Stimulated activated naive CD8-positive, alpha-beta T cell treated with anti-CD3 and anti-CD28 coated beads, Interleukin-15, amount 100 ng/mL, for 72 hours (primary cell): ENCODE measurements around the gene RIPK3.
"Not testable (repeated sequence)": the region's sequence is repeated elsewhere in the genome, so short reads cannot be mapped to it uniquely, and the experiment has no call there.

Experiments used
- ATAC-seq: fragments of 150-1000 bp; cut with Tn5 transposase; 2 replicates; pipeline ENCODE4 v1.10.0; 2021; ENCODE audit warnings: mild to moderate bottlenecking, moderate library complexity
- DNase-seq, 2 donors: peaks; one replicate each; pipeline ENCODE4 v3.0.0; 2021 to 2022
- H3K27ac Mint-ChIP-seq, 2 donors: one replicate each; pipeline ENCODE4 v1.8.0; 2022; ENCODE audit warnings: mild to moderate bottlenecking in 2 of 2, mixed read lengths in 2 of 2, moderate library complexity in 2 of 2
- H3K27me3 Mint-ChIP-seq: one replicate; pipeline ENCODE4 v1.8.0; 2022; ENCODE audit warnings: mixed read lengths
- H3K4me1 Mint-ChIP-seq: one replicate; pipeline ENCODE4 v1.8.0; 2022; ENCODE audit warnings: mild to moderate bottlenecking, mixed read lengths
- H3K4me3 Mint-ChIP-seq, 2 donors: one replicate each; pipeline ENCODE4 v1.8.0; 2022; ENCODE audit warnings: mild to moderate bottlenecking in 2 of 2, mixed read lengths in 2 of 2, moderate library complexity in 1 of 2
- H3K9me3 Mint-ChIP-seq, 2 donors: one replicate each; pipeline ENCODE4 v1.8.0; 2022; ENCODE audit warnings: mixed read lengths in 2 of 2

RIPK3 gene

DNA sequence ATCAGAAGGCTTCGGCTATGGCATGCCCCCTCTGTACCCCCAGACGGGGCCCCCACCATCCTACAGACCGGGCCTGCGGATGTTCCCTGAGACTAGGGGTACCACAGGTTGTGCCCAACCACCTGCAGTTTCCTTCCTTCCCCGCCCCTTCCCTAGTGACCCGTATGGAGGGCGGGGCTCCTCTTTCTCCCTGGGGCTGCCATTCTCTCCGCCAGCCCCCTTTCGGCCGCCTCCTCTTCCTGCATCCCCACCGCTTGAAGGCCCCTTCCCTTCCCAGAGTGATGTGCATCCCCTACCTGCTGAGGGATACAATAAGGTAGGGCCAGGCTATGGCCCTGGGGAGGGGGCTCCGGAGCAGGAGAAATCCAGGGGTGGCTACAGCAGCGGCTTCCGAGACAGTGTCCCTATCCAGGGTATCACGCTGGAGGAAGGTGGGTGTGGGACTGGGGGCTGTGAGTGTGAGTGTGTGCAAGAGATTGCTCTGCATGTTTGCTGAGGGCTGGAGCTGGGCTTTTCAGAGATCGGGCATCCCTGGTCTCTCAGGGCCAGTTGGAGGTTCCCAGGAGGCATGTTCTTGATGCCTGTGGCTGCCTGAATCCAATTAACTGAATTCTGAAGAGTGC, 36.8 kb upstream of the RIPK3 start:
- peaks cover 13% of the 10 kb centered on the region for H3K4me1 Mint-ChIP-seq
- no peaks in the 10 kb centered on the region for H3K9me3 Mint-ChIP-seq

GRCh38 chr14:24372701-24373416, 33.1 kb upstream of the RIPK3 start:
- DNase-seq: no peak

More for the DNA sequence above, 36.8 kb upstream of the RIPK3 start:
- peaks cover 13% of the 10 kb centered on the region for H3K27me3 Mint-ChIP-seq
- H3K27ac Mint-ChIP-seq: no peak overlapping the region
- ATAC-seq: no peak
- no peak overlapping the region for H3K4me3 Mint-ChIP-seq
- DNase-seq: no peak

DNA sequence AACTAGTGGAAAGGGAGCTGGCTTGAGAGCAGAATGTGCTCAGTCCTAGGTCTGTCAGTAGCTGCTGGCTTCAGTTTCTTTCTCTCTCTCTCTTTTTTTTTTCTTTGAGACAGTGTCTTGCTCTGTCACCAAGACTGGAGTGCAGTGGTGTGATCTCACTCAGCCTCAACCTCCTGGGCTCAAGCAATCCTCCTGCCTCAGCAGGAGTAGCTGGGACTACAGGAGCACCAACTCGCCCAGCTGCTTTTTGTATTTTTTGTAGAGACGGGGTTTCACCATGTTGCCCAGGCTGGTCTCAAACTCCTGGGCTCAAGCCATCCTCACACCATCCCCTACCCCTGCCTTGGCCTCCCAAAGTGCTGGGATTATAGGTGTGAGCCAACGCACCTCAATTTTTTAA, 31.8 kb upstream of the RIPK3 start:
- ATAC-seq, H3K4me3 Mint-ChIP-seq, H3K27ac Mint-ChIP-seq, H3K9me3 Mint-ChIP-seq, DNase-seq: not testable (repeated sequence)
- Mint-ChIP-seq H3K4me1 (peaks cover 29% of the 10 kb centered on the region), H3K27me3 (peaks cover 43% of the 10 kb centered on the region)

More at GRCh38 chr14:24372701-24373416, 33.1 kb upstream of the RIPK3 start:
- H3K27me3 Mint-ChIP-seq: peaks cover 30% of the 10 kb centered on the region
- H3K4me3 Mint-ChIP-seq: no peak overlapping the region
- H3K4me1 Mint-ChIP-seq: peaks cover 23% of the 10 kb centered on the region
- no peak overlapping the region for H3K27ac Mint-ChIP-seq
- no peak for ATAC-seq
- H3K9me3 Mint-ChIP-seq: no peaks in the 10 kb centered on the region

DNA sequence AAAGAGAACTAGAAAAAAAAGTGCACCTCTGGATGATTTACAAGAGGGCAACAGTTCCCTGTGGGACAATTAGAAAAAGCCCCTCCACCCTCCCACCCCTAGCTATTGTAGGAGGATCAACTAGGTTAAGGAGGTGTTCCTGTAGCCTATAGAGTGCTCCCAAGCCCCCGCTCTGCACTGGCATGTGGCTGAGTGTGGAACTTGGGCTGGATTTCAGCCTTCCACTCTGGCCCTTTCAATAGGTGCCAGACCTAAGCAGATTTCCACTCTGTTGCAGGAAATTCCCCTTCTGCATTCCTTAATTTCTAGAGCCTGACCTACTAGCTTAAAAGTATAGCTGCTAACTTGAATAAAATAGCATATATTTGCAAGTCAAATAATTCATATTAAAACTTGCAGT, 31.0 kb upstream of the RIPK3 start:
- Mint-ChIP-seq H3K4me1 (peaks cover 35% of the 10 kb centered on the region), H3K4me3 (no peak overlapping the region), H3K27ac (no peak overlapping the region), H3K9me3 (no peaks in the 10 kb centered on the region), H3K27me3 (peaks cover 44% of the 10 kb centered on the region)
- no peak for ATAC-seq
- no peak for DNase-seq

GRCh38 chr14:24369907-24370687, 30.3 kb upstream of the RIPK3 start:
- peaks cover 44% of the 10 kb centered on the region for H3K27me3 Mint-ChIP-seq
- DNase-seq: no peak
- H3K27ac Mint-ChIP-seq: no peak overlapping the region
- H3K9me3 Mint-ChIP-seq: no peaks in the 10 kb centered on the region
- ATAC-seq: no peak
- peaks cover 41% of the 10 kb centered on the region for H3K4me1 Mint-ChIP-seq
- H3K4me3 Mint-ChIP-seq: peak overlapping the region in 1 of 2 donors; percentile 31

GRCh38 chr14:24369463-24369862, 29.7 kb upstream of the RIPK3 start:
- no peak for ATAC-seq
- Mint-ChIP-seq H3K27me3 (peaks cover 46% of the 10 kb centered on the region), H3K27ac (no peak overlapping the region), H3K4me3 (peak overlapping the region; percentile 47 to 81), H3K9me3 (no peaks in the 10 kb centered on the region), H3K4me1 (peaks cover 44% of the 10 kb centered on the region)
- DNase-seq: no peak

GRCh38 chr14:24368562-24369252, 28.9 kb upstream of the RIPK3 start:
- peaks cover 46% of the 10 kb centered on the region for H3K27me3 Mint-ChIP-seq
- peak; percentile 30 to 35 for DNase-seq

DNA sequence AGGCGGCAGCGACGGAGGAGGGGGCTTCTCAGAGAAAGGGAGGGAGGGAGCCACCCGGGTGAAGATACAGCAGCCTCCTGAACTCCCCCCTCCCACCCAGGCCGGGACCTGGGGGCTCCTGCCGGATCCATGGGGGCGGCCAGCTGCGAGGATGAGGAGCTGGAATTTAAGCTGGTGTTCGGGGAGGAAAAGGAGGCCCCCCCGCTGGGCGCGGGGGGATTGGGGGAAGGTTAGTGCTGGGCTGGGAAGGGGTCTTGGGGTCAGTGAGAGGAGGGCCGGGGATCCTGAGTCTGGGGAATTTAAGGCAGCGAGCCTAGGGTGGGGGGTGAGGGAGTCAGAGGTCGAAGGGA, 28.4 kb upstream of the RIPK3 start:
- Mint-ChIP-seq H3K27ac (peak overlapping the region in 1 of 2 donors; percentile 97), H3K27me3 (peaks cover 48% of the 10 kb centered on the region), H3K9me3 (no peaks in the 10 kb centered on the region), H3K4me1 (peaks cover 44% of the 10 kb centered on the region), H3K4me3 (peak overlapping the region; percentile 82 to 92)
- ATAC-seq (no peak), DNase-seq (no peak)

More at GRCh38 chr14:24368562-24369252, 28.9 kb upstream of the RIPK3 start:
- Mint-ChIP-seq H3K4me3 (peak overlapping the region; percentile 82 to 92), H3K4me1 (peaks cover 44% of the 10 kb centered on the region), H3K9me3 (no peaks in the 10 kb centered on the region), H3K27ac (peak overlapping the region in 1 of 2 donors; percentile 97)
- ATAC-seq: peak; percentile 8

DNA sequence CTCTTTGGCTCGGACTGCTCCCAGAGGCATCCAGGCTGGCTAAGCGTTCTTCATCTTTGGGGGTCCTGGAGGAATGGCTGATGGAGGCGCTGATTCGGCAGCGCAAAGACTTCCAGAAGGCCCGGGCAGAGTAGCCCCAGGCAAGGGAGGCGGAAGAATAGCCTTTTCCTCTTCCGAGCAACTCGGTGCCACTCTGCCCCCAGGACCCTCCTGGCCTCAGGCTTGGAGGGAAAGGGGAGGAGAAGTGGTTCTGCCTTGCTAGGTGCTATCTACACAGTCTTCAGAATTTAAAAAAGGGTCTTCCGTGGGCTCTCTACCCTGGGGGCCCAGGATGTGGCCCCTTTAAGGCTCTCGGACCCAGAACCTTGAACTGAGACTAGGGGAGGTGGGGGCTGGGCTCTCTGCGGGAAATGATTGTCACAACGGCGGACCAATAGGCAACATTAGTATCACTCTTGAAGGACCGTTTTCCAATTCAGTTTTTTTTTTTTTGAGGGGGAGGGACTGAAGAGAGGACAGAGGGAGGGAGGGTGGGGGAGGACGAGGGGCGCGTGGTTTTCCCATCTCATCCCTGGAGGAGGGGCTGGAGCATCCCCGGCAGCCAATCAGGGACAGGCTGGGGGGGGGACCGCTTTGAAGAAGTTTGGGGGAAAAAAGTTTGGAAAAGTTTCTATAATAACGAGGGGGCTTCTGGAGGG, 27.9 kb upstream of the RIPK3 start, which contains the start of gene NFATC4:
TSS of gene NFATC4 (plus strand) at position 671 of the 698 bp plus-strand sequence. CDS start 157 bp downstream, outside the sequence.
- Mint-ChIP-seq H3K27ac (peak within 1 kb of the TSS; percentile 46 to 97), H3K9me3 (no peaks in the 10 kb centered on the region), H3K27me3 (peaks cover 53% of the 10 kb centered on the region), H3K4me3 (peak within 1 kb of the TSS; percentile 82 to 92), H3K4me1 (peaks cover 44% of the 10 kb centered on the region)
- ATAC-seq (peak; percentile 25), DNase-seq (peak; percentile 31 to 48)

DNA sequence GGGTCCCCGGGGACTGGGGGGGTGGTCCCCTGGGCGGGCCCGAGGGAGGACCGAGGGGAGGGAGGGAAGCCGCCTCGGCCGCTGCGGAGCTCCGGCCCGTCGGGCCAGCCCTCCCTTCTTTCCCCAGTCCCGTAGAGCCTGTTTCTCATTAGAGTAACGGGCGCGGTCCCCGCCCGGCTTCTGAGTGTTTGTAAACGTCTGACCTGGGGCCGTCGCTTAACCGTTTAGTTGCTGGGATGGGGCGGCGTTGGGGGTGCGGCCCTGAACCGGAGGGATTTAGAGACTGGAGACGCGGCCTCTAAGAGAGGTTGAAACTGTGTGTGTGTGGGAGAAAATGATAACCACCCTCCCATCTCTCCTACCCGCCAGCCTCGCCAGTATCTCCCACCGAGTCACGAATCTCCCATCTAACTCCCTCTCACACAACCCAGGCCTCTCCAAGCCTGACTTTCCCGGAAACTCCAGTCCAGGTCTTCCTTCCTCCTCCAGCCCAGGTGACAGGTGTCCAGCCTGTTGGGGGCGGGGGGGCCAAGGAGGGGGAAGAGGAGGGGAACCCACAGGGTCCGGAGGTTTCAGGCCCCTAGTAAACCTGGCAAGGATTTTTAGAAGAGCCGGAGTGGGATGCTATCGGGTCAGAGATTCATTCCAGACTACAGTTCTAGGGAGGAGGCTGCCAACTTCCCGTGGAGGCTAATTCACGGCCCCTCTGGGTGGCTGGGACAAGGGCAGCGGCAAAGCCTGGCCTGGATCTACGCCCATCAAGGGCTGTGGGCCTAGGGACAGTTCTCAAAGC, 27.1 kb upstream of the RIPK3 start:
- no peaks in the 10 kb centered on the region for H3K9me3 Mint-ChIP-seq
- H3K27ac Mint-ChIP-seq: no peak overlapping the region
- ATAC-seq (peak; percentile 53), DNase-seq (peak; percentile 60 to 62)
- H3K4me1 Mint-ChIP-seq: peaks cover 44% of the 10 kb centered on the region
- H3K27me3 Mint-ChIP-seq: peaks cover 59% of the 10 kb centered on the region
- peak overlapping the region; percentile 82 to 92 for H3K4me3 Mint-ChIP-seq

DNA sequence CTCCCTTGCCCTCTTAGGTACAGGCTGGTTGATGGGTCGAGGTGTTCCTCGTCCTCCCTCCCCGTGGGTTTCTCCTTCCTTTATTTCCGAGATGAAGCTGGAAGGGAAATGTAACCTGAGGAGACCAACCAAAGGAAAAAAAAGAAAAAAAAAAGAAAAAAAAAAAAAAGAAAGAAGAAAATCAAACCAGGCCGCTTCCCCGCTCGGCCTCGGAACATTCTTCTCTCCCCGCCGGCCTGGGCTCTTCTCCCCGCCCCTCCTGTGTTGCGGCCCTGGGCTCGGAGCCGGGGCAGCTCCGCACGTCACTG, 26.6 kb upstream of the RIPK3 start:
- Mint-ChIP-seq H3K4me1 (peaks cover 44% of the 10 kb centered on the region), H3K27me3 (peaks cover 64% of the 10 kb centered on the region), H3K9me3 (no peaks in the 10 kb centered on the region), H3K4me3 (peak overlapping the region; percentile 82 to 92), H3K27ac (no peak overlapping the region)
- ATAC-seq (no peak), DNase-seq (no peak)

DNA sequence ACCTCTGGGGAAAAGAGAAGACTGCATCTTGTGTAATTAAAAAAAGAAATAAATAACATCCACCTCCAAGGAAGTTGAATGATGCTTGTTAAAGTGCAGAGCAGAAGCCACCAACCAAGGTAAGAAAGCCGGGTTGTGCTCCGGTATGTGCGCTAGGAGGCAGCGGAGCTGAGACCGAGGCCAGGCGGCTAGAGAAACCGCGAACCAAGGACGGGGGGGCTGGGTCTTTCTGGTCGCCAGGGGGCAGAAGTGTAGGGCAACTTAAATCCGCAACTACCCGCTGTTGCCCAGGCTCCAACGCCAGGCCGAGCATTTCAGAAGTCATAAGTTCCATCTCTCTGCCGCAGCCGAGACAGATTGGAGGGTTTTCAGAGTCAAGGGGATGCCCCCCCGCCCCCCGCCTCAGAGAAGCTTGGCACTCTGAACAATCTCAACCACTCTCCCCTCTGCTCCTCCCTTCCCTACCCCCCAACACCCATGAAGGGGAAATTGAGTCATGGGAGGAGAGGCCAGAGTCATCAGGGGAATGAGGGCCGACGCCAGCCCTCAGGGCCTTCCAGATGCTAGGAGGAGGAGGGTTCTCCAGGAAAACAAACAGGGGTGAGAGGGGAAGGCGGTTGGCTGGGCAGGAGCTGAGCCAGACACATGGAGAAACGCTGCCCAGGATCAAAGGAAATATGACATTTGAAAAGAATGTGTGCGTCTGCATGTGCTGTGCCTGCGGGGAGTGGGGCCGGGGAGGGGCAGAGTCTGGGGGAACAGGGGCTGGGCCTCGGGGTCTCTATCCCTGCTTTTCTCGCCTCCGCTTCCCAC, 26.0 kb upstream of the RIPK3 start:
- Mint-ChIP-seq H3K9me3 (no peaks in the 10 kb centered on the region), H3K4me3 (peak overlapping the region; percentile 82 to 92), H3K27me3 (peaks cover 70% of the 10 kb centered on the region), H3K27ac (peak overlapping the region in 1 of 2 donors; percentile 88), H3K4me1 (peaks cover 44% of the 10 kb centered on the region)
- peak; percentile 78 for ATAC-seq
- peak; percentile 74 to 83 for DNase-seq

DNA sequence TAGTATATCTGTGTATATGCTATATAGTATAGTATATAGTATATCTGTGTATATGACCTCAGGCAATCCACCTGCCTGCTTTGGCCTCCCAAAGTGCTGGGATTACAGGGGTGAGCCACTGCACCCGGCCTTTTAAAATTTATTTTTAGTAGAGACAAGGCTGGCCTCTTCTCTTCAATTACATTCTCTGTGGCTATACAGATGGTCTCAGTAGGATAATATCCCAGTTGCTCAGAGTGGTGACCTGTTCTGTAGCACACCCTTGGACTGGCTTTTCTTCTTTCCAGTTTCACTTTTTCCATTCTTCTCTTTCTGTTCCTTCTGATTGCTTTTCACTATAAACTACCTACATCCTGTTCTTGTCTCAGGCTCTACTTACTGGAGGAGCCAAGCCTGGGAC, 25.1 kb upstream of the RIPK3 start:
- H3K4me3 Mint-ChIP-seq: no peak overlapping the region
- no peaks in the 10 kb centered on the region for H3K9me3 Mint-ChIP-seq
- H3K27me3 Mint-ChIP-seq: peaks cover 71% of the 10 kb centered on the region
- no peak overlapping the region for H3K27ac Mint-ChIP-seq
- no peak for ATAC-seq
- no peak for DNase-seq
- H3K4me1 Mint-ChIP-seq: peaks cover 44% of the 10 kb centered on the region
